ENCODE measurements around the gene SLC10A4. TPM values are rescaled to one million over a fixed set of nuclear protein-coding genes. Genes with fewer than 3 reads are reported as not detected.
"Not testable (repeated sequence)": the region's sequence is repeated elsewhere in the genome, so short reads cannot be mapped to it uniquely, and the experiment has no call there.

The SLC10A4 gene
- total and polyA plus RNA-seq, 7 donors, result 0.06 to 0.29 (median 0.15) TPM; not detected in 1

- Histone ChIP-seq H3K4me1 (no peaks in the 10 kb centered on the region), H3K4me3 (no peak overlapping the region), H3K27me3 (ENCODE audit: insufficient read depth in 3 of 3, low read length in 2 of 3) (no peaks in the 10 kb centered on the region), H3K36me3 (ENCODE audit: insufficient read depth in 1 of 2, low read depth in 1 of 2) (no peaks in the 10 kb centered on the region), H3K27ac (no peak overlapping the region), H3K9me3 (no peaks in the 10 kb centered on the region)
- intact Hi-C loops (cut with DNase I), result loop anchor here in 1 of 2 donors (10.0 kb wide), 1 partner anchor 519 kb away; no protein-coding TSS in a partner anchor
- peak; percentile 52 for TF ChIP-seq CTCF (IDR thresholded peaks at IDR 0.05)
- 17 to 23% (median 18%) methylated on average over 3 of the region's 3 CpGs for WGBS, 3 donors
- no peak for DNase-seq
- no peak for ATAC-seq
Measured at GRCh38 chr4:48445704-48446103, 37.4 kb upstream of the SLC10A4 start.

- no peaks in the 10 kb centered on the region for H3K27me3 ChIP-seq (ENCODE audit: insufficient read depth in 3 of 3, low read length in 2 of 3)
- H3K27ac ChIP-seq, result no peak overlapping the region
- TF ChIP-seq CTCF (IDR thresholded peaks at IDR 0.05), result no peak
- H3K4me1 ChIP-seq, result no peaks in the 10 kb centered on the region
- H3K36me3 ChIP-seq (ENCODE audit: insufficient read depth in 1 of 2, low read depth in 1 of 2), result no peaks in the 10 kb centered on the region
- no peak for ATAC-seq
- DNase-seq, result no peak
- H3K4me3 ChIP-seq, result no peak overlapping the region
- intact Hi-C loops (cut with DNase I), result loop anchor here in 1 of 2 donors (10.0 kb wide), 1 partner anchor 518 kb away; no protein-coding TSS in a partner anchor
- H3K9me3 ChIP-seq, result no peaks in the 10 kb centered on the region
- 88 to 94% (median 88%) methylated on average over 1 of the region's 1 CpG for WGBS, 3 donors
Measured at GRCh38 chr4:48446642-48447041, 36.5 kb upstream of the SLC10A4 start.

GRCh38 chr4:48449151-48449550, 34.0 kb upstream of the SLC10A4 start:
- intact Hi-C loops (cut with DNase I), result loop anchor here in 1 of 2 donors (10.0 kb wide), 1 partner anchor 516 kb away; no protein-coding TSS in a partner anchor
- Histone ChIP-seq H3K36me3 (ENCODE audit: insufficient read depth in 1 of 2, low read depth in 1 of 2) (no peaks in the 10 kb centered on the region), H3K9me3 (no peaks in the 10 kb centered on the region), H3K27me3 (ENCODE audit: insufficient read depth in 3 of 3, low read length in 2 of 3) (no peaks in the 10 kb centered on the region), H3K27ac (no peak overlapping the region), H3K4me3 (no peak overlapping the region), H3K4me1 (no peaks in the 10 kb centered on the region)
- no peak for ATAC-seq
- 88 to 91% (median 89%) methylated on average over 10 of the region's 10 CpGs for WGBS, 3 donors
- no peak for DNase-seq
- TF ChIP-seq CTCF (IDR thresholded peaks at IDR 0.05), result no peak

- ATAC-seq (no peak), DNase-seq (no peak)
- whole genome bisulfite sequencing, 3 donors, result 91 to 94% (median 92%) methylated on average over 3 of the region's 3 CpGs
- Histone ChIP-seq H3K4me1 (no peaks in the 10 kb centered on the region), H3K36me3 (ENCODE audit: insufficient read depth in 1 of 2, low read depth in 1 of 2) (no peaks in the 10 kb centered on the region), H3K9me3 (no peaks in the 10 kb centered on the region), H3K27me3 (ENCODE audit: insufficient read depth in 3 of 3, low read length in 2 of 3) (no peaks in the 10 kb centered on the region), H3K4me3 (no peak overlapping the region), H3K27ac (no peak overlapping the region)
- intact Hi-C loops (cut with DNase I), result no loop called here
- TF ChIP-seq CTCF (IDR thresholded peaks at IDR 0.05), result no peak
Measured at GRCh38 chr4:48450740-48451139, 32.4 kb upstream of the SLC10A4 start.

GRCh38 chr4:48451656-48452055, 31.5 kb upstream of the SLC10A4 start:
- DNase-seq; H3K4me1 ChIP-seq; ATAC-seq; intact Hi-C loops (cut with DNase I); H3K36me3 ChIP-seq (ENCODE audit: insufficient read depth in 1 of 2, low read depth in 1 of 2); H3K9me3 ChIP-seq; H3K27me3 ChIP-seq (ENCODE audit: insufficient read depth in 3 of 3, low read length in 2 of 3); H3K4me3 ChIP-seq; H3K27ac ChIP-seq: not testable (repeated sequence)
- 86 to 88% (median 87%) methylated on average over 3 of the region's 3 CpGs for WGBS, 3 donors
